ELR (cell line): ENCODE measurements around the gene NEK7.
"Not testable (repeated sequence)": the region's sequence is repeated elsewhere in the genome, so short reads cannot be mapped to it uniquely, and the experiment has no call there.

ENCODE experiments used
- DNase-seq: peaks from one replicate; pipeline ENCODE4 v3.0.0-alpha.2; 2015; ENCODE audit warnings: low read depth

The NEK7 gene

DNA sequence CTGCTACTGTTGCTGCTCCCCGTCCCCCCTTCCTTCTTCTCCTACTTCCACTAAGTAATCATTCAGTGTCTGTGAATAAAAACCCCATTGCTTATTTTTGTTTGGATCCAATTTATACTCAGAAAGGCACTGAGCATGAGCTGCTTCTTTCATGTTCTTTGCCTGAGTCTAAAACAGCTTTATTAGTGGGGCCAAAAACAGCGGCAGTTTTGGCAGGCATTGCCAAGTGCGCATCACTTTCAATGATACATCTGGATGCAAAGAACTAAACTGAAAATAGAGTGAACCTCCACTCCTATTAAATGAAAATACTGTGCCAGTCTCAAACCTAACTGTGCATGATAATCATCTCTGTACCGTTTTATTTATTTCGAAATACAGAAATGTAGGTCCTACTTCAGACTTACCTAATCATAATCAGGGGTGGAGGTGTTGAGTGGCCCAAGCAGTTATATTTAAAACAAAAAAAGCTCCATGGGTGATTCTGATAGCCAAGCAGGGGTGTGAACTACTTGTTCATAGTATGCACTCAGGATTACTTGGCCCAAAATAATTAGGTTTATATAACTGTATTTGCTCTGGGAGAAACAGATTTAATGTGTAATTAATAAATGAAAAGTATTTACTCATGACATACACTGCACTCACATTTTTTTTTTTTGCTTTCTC, 48.4 kb downstream of the NEK7 start:
- DNase-seq, result no peak

DNA sequence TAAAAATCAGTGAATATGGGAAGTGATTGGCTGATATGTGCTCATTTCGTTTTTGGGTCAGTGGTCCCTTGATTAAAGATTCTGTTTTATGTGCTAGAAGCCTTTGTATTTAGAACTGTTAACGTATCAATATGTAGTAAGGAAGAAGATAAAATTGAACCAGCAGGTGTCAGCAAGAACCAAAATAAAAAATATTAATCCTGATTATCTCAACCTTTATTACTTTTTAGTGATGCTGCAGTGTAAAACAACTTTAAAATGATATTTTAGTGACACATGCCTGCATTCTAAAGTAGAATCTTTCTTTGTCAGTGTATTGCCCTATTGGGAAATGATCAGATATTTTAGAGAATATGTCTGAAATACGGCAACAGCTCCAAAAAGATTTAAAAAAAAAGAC, 49.5 kb downstream of the NEK7 start:
- DNase-seq, result no peak

DNA sequence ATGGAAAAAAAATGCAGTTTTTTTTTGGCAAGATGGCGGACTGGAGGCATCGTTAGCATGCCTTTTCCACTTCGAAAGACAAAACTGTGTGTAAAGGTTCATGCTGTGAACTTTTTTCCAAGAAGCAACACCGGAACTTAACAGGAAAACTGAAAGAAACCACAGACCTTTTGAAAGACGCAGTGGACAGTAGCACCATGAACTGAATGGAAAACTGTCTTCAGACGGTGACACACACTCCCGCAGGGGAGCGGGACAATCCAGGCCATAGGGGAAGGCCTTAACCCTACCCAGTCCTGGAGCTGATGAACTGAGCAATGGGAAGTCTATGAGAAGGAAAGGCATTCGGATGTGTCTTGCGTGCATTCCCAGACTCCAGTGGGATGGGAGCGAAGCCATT, 54.9 kb downstream of the NEK7 start:
- DNase-seq, result no peak

DNA sequence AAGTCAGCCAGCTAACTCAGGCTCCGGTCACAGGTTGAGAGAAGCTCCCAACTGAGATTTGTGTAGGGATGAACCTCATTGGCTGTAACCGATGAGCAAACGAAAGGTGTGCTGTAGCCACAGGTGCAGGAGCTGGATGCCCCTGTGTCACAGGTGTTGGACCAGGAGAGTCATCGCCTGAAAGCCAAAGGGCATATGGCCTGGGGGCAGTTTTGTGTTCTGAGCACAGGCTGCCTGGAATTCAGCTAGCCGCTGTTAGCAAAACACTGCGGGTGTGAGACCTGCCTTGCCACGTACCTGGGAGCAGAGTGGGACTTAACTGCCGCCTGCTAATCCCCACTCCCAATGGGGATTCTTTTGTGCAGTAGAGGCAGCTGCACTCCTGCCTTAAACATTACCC, 55.3 kb downstream of the NEK7 start:
- no peak for DNase-seq

DNA sequence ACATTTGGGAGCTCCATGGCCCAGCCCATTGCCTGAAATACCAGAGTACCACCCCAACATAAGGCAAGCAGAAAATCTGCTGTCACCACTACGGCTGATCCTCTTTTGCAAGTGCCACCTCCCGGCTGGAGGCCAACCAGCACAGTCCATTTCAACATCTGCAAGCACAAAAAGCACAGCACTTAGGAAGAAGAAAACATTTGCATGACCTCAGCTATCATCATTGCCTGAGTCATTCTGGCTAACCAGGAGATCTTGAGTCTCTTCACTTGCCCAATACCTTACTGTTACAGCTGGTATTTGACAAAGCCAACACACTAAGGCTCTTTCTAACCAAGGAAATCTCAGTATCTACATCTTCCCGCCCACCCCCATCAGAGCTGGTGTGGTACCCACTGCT, 55.9 kb downstream of the NEK7 start:
- DNase-seq, result peak; percentile 87

DNA sequence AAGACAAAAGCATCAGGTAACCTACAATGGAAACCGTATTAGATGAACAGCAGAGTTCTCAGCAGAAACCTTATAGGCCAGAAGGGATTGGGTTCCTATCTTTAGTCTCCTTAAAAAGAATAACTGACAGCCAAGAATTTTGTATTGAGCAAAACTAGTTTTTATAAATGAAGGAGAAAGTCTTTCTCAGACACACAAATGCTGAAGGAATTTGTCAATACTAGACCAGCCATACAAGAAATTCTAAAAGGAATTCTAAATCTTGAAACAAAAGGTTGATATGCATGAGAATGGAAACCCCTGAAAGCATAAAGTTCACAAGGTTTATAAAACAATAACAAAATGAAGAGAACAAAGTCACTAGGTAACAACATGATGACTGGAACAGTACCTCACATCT, 58.1 kb downstream of the NEK7 start:
- no peak for DNase-seq

DNA sequence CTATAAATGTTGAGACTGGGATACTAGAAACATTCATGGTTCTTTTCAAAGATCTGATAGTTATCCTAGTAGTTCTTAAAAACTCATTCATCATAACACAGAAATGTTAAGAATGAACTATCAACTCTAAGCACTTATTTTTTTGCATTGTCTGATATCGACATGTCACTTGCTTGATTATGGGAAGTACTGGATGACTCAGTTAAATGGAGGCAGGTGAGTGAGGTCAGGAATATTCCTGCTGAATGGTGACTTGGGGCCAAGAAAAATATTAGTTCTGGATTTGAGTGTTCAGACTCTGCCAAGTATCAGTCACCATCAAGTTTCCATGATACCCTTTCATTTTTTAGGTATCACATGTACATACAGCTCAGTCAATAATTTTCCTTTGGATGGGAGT, 63.6 kb downstream of the NEK7 start:
- DNase-seq, result peak; percentile 60

DNA sequence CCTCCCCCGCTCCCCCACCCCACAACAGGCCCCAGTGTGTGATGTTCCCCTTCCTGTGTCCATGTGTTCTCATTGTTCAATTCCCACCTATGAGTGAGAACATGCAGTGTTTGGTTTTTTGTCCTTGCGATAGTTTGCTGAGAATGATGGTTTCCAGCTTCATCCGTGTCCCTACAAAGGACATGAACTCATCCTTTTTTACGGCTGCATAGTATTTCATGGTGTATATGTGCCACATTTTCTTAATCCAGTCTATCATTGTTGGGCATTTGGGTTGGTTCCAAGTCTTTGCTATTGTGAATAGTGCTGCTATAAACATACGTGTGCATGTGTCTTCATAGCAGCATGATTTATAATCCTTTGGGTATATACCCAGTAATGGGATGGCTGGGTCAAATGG, 70.2 kb downstream of the NEK7 start:
- not testable (repeated sequence) for DNase-seq

DNA sequence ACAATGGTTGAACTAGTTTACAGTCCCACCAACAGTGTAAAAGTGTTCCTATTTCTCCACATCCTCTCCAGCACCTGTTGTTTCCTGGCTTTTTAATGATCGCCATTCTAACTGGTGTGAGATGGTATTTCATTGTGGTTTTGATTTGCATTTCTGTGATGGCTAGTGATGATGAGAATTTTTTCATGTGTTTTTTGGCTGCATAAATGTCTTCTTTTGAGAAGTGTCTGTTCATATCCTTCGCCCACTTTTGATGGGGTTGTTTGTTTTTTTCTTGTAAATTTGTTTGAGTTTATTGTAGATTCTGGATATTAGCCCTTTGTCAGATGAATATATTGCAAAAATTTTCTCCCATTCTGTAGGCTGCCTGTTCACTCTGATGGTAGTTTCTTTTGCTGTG, 70.7 kb downstream of the NEK7 start:
- DNase-seq, result not testable (repeated sequence)

DNA sequence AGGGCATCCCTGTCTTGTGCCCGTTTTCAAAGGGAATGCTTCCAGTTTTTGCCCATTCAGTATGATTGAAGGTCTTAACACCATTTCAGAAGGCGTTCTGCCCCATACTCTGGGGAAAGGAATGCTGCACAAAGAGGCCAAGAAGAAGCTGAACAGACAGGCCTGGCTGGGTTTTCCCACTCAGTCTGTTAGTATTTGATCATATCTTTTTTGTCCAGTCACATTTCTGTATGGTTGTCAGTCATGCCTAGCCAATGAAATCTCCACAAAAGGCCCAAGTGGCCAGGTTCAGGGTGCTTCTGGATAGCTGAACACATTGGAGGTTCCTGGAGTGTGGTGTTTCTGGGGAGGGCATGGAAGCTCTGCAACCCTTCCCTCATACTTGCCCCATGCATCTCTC, 72.1 kb downstream of the NEK7 start:
- no peak for DNase-seq

DNA sequence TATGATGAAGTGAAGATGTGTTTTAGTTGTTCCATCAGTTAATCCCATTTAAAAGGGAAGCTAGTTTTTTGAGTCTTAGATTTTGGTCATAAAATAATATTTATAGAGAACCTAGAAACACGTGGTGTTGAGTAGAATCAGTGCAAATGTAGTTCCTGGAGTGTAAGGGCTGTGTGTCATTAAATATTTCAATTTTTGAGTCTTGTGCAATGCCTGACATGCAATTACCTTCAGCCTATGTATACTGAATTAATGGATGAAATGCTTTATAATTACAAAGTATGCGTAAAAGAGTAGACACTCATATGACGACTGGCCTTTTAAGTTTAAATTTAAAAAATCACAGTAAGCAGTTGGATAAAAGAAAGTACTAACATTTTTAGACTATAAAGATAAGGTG, 75.0 kb downstream of the NEK7 start:
- DNase-seq, result no peak

DNA sequence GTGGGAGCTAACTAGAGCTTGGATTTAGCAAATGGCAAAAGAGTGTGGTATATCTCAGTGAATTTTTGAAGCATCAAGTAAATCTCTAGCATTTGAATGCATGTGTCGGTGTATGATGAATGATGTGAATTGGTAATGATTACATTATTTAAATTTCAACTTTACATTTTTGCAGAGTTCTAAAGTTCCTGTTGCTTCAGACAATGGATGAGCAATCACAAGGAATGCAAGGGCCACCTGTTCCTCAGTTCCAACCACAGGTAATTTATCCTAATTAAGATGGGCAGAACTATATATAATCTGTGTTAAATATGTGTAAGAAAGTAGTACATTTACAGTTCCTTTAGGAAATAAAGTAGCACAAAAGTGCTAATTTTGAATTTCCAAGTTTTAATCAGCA, 75.6 kb downstream of the NEK7 start:
- DNase-seq, result no peak

DNA sequence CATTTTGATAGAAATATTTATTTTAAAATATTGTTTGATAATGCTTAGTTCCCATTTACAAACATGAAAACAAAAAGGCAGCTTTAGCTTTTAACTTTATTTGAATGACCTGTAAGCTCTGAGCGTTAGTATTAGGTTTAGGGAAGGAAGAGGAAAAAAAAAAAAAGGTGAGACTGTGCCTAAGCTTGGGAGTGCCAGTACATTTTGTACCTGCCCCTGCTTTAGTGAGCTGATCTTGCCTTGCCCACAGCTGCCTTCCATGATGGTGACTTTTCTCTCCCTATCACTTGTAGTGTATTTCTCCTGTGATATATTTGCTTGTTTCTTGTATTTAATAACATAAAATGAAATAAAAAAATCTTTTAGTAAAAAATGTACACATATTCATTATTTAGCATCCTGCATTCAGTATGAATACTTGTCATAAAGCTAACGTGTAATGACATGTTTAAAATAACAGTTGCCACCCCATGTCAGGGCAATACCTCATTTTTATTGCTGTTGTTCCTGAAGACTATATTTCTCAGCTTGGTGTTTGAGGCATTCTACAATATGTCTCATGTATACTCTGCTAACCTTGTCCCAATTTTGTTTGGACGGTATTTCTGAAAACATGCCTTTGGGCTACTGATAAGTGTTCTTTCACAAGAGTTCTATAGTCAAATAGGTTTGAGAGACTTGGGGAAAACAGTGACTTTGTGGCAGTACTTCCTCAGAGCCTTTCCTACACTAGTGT, 76.3 kb downstream of the NEK7 start:
- no peak for DNase-seq

DNA sequence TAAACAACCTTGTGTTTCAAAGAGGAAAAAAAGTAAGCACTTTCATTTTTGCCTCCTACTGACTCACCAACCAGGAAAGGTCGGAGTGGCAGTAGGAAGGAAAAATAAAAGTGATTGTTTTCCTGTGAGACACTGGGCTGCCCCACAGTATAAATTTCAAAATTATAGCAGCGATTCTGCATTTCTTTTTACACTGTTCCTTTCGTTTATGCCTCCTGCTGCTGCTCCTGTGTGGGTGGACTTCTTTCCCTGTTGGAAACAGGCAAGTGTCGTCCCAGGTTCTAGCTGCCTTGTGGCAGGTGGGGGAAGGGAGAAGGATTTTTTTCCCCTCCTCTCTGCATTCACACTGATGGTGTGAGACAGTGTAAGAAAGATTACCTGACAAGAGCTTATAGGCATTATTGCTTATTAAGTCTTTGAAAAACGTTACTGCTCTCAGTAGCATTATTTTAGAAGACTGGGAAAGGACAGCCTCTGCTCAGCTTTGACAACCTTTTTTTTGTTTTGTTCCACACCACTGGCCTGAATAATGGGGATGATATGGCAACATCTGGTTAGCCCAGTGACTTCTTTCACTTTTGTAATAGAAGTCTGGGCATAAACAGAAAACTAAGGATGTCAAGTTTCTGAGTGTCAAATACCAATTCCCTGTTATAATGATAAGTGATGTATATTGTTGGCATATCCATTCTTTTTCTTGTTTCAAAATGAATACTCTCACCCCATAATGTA, 77.9 kb downstream of the NEK7 start:
- DNase-seq, result peak; percentile 72

DNA sequence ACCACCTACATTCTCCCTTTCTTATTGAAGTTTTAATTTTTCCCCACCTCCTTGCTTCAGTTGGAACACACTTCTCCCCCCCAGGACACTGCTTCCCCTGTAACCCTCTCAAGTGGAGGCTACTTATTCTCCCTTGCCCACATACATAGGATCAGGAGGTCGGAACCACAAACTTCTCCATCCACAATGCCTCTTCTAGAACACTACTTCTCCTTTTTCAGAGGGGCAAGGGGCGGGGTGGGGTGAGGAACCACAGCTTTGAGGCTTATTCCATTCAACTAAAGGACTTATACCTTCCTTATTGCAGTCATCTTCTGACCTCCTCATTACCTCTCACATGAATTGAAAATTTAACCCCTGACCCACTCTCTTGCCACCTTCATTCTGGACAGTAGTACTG, 81.3 kb downstream of the NEK7 start:
- no peak for DNase-seq

DNA sequence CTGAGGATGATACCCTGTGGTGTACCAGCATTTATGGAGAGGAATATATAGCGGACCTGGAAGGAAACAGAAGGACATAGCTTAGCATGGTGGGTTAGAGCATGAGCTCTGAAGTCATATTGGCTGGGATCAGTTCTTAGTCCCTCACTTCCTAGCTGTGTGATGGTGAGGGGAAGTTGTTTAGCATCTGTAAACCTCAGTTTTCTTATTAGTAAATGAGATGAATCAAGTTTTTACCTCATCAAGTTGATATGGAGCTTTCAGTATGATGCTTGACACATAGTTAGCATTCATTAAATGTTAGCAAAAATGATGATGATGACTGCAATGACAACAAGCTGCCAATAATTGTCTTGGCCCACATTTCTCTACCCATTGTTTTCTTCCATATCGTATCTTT, 84.8 kb downstream of the NEK7 start:
- no peak for DNase-seq

DNA sequence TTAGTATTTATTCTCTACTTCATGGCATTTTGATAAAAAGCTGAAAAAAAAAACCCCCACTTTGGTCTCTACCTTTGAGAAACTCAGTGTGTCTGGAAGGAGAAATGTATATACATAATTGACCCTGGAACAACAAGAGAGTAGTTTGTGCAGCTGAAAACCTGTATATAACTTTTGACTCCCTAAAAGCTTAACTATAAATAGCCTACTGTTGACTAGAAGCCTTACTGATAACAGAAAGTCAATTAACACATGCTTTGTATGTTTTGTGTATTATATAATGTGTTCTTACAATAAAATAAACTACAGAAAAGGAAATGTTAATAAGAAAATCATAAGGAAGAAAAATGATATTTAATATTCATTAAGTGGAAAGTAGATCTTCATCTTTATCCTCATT, 88.0 kb downstream of the NEK7 start:
- no peak for DNase-seq

DNA sequence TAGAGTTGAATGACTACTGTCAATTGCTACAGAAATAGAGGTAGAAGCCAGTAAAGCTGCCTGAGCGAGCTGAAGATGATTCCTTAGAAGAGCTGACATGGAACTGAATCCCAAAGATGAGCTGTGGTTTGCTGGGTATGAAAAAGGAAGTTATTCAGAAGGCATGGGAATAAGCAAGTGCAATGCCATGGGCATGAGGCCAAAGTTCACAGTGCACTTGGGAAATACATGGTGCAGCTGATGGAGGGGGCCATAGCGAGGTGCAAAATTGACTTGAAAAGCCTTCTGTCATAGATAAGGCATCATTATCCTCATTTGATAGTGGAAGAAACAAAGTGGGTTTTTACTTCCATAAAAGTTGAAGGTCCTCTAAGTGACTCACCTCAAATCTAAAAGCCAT, 88.6 kb downstream of the NEK7 start:
- DNase-seq, result no peak

DNA sequence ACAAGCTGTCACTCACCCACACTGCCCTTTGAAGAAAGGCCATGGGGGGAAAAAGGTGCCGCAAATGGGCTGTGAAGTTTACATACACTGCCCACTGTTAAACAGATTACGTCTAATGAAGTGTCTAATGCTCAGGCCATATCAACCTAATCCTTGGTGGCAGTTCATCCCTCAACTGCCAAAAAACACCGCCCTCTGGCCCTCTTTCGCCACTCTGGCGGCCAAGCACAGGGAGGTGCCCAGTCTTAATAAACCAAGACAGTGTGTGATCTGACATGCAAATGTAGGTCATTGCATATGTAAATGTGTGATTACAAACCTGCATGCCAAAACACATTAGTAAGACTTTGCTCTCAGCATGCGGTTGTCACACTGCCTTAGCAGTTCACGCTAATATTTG, 89.5 kb downstream of the NEK7 start:
- DNase-seq, result no peak

DNA sequence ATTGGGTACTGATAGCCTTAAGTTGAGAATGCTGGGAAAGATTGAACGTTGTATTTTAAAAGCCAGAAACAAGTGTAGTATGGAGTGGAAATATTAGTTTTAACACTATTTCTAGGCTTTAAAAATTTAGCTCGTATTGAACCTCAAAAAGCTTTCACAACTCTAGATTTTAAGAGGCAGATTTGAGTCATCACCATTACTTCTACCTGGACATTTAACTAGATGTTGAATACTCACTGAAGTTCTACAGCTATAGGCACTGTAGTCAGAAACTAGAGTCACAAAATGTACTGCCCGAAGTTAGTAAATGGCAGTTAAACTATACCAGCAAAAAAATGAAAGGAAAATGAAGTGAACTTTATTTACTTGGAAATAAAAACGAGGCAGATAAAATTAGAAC, 96.5 kb downstream of the NEK7 start:
- DNase-seq, result no peak

DNA sequence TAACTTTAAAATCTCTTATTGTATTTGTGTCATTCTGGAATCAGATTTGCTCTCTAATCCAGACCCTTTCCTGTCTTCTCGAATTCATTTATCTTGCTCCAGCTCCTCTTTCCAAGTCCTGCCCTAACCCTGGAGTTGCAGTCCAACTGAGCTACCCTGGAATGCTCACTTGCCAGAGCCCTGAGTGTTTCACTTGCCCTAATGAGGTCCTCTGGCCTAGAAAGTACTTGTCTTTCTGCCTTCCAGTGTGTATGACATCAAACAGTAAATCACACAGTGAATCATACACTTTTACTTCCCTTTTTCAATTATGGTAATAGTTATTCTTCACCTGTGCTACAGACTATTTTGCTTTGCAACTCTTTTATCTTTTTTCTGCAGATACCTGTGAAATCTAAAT, 96.9 kb downstream of the NEK7 start:
- DNase-seq, result peak; percentile 65

DNA sequence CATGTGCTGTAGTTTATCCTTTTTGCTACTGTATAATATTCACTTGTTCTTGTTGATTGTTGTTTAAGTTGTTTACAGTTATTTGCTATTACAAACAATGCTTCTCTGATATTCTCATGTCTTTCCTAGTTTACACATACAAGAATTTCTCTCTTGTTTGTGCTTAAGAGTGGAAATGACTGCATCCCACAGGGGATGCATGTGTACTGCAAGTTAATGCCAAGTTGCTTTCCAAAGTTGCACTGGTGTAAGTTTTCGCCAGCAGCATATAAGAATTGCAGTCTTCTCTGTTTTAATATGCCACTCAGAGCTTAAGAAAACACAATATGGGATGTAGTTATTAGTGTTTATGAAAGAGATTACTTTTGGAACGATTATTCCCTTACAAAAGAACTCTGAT, 97.7 kb downstream of the NEK7 start:
- DNase-seq, result no peak

DNA sequence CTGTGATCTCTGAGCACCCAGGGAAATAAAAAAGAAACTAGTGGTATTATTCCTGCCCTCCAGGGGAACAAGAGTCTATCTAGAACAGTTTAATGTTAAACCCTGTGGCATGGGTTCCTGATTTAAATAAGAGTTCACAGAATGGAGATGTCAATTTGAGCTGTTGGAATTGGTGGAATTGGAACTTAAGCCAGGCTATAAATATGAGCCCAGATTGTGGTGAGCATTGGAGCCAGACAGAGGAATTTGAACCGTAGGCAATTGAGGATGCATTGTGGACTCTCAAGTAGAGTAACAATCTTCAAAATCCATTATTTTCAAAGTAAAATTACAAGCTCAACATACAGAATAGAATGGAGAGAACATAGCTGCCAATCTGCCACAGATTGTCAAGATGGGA, 98.2 kb downstream of the NEK7 start:
- DNase-seq, result no peak
